ENCODE measurements around the gene LIN54. TPM values are rescaled to one million over a fixed set of nuclear protein-coding genes. Genes with fewer than 3 reads are reported as not detected.
"Not testable (repeated sequence)": the region's sequence is repeated elsewhere in the genome, so short reads cannot be mapped to it uniquely, and the experiment has no call there.

Gene LIN54
- total RNA-seq, 3 donors from 2014 or later: 15.6 to 16.7 (median 15.8) TPM

DNA sequence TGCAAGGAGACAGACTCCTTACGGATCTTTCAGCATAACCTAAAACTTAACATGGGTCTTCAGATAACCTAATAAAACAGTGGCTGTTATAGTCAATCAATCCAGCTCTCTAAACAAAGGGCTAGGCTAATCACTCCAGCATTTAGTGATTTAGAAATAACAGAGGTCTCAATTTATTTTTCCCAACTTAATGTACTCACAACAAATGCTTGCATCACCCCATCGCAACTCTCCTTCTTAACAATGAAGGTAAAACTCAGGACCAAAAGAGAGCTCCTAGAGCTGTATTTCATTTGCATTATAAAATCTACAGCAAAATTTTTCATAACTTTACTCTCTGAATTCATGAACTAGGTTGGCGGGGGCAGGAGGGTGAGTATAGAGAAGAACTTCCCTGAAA, 1.1 kb downstream of the LIN54 start:
- ATAC-seq: no peak
- H3K9me3 ChIP-seq: no peaks in the 10 kb centered on the region
- TF ChIP-seq, protein P1, sequence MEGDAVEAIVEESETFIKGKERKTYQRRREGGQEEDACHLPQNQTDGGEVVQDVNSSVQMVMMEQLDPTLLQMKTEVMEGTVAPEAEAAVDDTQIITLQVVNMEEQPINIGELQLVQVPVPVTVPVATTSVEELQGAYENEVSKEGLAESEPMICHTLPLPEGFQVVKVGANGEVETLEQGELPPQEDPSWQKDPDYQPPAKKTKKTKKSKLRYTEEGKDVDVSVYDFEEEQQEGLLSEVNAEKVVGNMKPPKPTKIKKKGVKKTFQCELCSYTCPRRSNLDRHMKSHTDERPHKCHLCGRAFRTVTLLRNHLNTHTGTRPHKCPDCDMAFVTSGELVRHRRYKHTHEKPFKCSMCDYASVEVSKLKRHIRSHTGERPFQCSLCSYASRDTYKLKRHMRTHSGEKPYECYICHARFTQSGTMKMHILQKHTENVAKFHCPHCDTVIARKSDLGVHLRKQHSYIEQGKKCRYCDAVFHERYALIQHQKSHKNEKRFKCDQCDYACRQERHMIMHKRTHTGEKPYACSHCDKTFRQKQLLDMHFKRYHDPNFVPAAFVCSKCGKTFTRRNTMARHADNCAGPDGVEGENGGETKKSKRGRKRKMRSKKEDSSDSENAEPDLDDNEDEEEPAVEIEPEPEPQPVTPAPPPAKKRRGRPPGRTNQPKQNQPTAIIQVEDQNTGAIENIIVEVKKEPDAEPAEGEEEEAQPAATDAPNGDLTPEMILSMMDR (IDR thresholded peaks at IDR 0.05): no peak
- no peak overlapping the region for H3K4me3 ChIP-seq
- peaks cover 27% of the 10 kb centered on the region for H3K4me1 ChIP-seq (ENCODE audit: low read depth)
- no peak for DNase-seq
- intact Hi-C loops (cut with DNase I, micrococcal nuclease): no loop called here
- no peaks in the 10 kb centered on the region for H3K36me3 ChIP-seq (ENCODE audit: low read depth)

DNA sequence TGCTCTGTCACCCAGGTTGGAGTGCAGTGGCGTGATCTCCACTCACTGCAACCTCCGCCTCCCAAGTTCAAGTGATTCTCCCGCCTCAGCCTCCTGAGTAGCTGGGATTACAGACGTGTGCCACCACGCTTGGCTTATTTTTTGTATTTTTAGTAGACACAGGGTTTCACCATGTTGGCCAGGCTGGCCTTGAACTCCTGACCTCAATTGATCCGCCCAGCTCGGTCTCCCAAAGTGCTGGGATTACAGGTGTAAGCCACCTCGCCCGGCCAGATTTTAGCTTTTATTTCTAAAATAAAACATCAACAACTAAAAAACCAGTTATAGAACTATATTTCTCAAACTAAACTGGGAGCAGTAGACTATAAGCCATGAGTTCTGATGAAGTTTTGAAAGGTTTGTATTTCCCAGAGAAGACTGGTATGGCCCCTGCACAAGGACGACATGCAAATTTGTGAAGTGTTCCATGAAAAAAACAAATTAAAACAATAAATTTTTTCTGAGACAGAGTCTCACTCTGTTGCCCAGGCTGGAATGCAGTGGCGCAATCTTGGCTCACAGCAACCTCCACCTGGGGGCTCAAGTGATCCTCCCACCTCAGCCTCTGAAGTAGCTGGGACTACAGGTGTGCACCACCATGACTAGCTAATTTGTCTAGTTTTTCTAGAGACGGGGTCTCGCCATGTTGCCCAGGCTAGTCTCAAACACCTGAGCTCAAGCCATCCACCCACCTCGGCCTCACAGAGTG, 7.4 kb downstream of the LIN54 start:
- H3K9me3 ChIP-seq; H3K4me1 ChIP-seq (ENCODE audit: low read depth); DNase-seq; H3K4me3 ChIP-seq; intact Hi-C loops (cut with DNase I, micrococcal nuclease); H3K36me3 ChIP-seq (ENCODE audit: low read depth); ATAC-seq: not testable (repeated sequence)

DNA sequence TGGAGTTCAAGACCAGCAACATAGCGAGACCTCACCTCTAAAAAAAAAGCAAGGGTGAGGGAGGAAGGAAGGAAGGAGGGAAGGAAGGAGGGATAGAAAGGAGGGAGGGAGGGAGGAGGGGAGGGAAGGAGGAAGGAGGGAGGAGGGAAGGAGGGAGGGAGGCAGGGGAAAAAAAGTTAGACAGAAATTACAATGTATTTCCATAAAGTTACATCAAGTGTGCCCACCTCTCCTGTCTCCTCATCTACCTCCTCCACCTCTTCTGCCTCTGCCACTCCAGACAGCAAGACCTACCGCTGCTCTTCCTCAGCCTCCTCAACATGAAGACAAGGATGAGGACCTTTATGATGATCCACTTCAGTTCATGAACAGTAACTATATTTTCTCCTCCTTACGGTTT, 8.3 kb downstream of the LIN54 start:
- Histone ChIP-seq H3K4me1 (ENCODE audit: low read depth) (no peaks in the 10 kb centered on the region), H3K9me3 (no peaks in the 10 kb centered on the region), H3K4me3 (no peak overlapping the region), H3K36me3 (ENCODE audit: low read depth) (no peaks in the 10 kb centered on the region)
- TF ChIP-seq, protein P1 (IDR thresholded peaks at IDR 0.05): no peak
- DNase-seq (no peak), ATAC-seq (no peak)
- intact Hi-C loops (cut with DNase I, micrococcal nuclease): no loop called here

DNA sequence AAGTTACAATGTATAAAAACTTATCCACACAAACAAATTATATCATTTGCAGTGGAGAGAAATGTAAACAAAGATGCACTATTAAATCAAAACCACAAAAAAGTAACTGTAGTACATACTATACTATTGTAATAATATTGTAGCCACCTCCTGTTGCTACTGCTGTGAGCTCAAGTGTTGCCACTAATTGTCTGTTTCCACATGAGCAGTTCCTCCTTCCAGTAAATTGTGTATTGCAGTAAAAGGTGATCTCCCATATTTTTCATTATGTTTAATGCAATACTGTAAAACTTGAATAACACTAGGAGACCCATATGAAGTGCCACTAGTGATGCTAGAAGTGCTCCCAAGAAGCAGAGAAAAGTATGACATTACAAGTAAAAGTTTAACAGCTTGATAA, 11.7 kb downstream of the LIN54 start:
- intact Hi-C loops (cut with DNase I, micrococcal nuclease): no loop called here
- Histone ChIP-seq H3K36me3 (ENCODE audit: low read depth) (no peaks in the 10 kb centered on the region), H3K4me1 (ENCODE audit: low read depth) (no peaks in the 10 kb centered on the region), H3K9me3 (no peaks in the 10 kb centered on the region), H3K4me3 (no peak overlapping the region)
- TF ChIP-seq, protein P1 (IDR thresholded peaks at IDR 0.05): no peak
- DNase-seq (no peak), ATAC-seq (no peak)

DNA sequence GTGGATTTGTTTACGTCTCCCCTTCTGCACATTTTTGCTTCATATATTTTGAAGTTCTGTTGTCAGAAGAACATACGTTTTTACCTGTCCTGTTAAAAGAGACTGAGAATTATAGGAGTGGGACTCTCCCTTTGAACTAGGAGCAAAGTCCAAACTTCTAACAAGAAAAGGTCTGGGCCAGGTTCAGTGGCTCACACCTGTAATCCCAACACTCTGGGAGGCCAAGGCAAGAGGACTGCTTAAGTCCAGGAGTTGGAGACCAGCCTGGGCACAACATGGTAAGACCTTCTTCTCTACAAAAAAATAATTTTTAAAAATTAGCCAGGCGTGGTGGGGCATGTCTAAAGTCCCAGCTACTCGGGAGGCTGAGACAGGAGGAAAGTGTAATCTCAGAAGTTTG, 15.8 kb downstream of the LIN54 start:
- DNase-seq (no peak), ATAC-seq (peak; percentile 53)
- TF ChIP-seq, protein P1 (IDR thresholded peaks at IDR 0.05): no peak
- no peak overlapping the region for H3K4me3 ChIP-seq
- H3K4me1 ChIP-seq (ENCODE audit: low read depth): peaks cover 9% of the 10 kb centered on the region
- H3K9me3 ChIP-seq: no peaks in the 10 kb centered on the region
- no peaks in the 10 kb centered on the region for H3K36me3 ChIP-seq (ENCODE audit: low read depth)
- intact Hi-C loops (cut with DNase I, micrococcal nuclease): no loop called here

DNA sequence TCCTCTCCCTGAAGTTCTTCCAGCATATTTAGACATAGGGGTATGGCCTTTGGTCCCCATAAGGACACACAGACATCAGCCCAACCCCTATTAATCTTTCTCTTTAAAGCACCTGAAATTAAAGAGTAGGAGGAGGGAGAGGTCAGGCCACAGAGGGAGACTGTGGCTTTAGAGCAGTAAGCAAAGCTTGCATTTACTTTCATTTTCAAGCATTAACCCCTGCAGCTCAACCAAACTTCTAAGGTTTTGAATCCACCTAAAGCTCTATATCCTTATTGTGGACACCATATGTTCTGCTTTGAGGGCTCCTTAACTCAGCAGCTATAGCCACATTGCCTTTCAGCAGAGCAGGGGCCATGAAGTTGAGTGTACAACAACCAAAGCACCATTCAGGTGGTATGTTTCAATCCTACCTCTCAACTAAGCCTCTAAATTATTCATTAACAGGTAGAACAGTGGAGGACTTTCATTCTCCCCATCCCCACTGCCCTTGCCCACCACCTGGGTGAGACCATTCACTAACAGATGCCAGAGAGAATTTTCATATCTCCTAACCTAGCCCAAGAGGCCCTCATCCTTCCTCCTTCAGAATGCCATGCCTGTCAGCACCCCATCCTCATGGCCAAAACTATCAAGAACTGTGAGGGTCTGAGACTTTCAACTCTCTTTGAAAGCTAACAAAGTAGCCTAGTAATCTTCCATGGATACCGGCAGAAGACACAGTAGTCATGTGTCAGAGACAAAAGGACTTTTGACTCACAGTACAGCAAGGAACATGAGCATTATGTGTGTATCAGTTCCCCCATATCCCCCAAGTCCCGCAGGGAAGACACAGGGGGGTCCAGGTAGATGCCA, 20.8 kb downstream of the LIN54 start:
- Histone ChIP-seq H3K4me1 (ENCODE audit: low read depth) (peaks cover 9% of the 10 kb centered on the region), H3K9me3 (no peaks in the 10 kb centered on the region), H3K4me3 (no peak overlapping the region), H3K36me3 (ENCODE audit: low read depth) (no peaks in the 10 kb centered on the region)
- TF ChIP-seq, protein P1 (IDR thresholded peaks at IDR 0.05): no peak
- DNase-seq: no peak
- intact Hi-C loops (cut with DNase I, micrococcal nuclease): no loop called here
- peak; percentile 70 for ATAC-seq

Measured in mucosa of descending colon (tissue), 3 donors.